Middle frontal gyrus (tissue), 1 donor: ENCODE data around the gene IQGAP3.

Experiments used
- DNase-seq: peaks from one replicate; pipeline ENCODE4 v3.0.0-alpha.2; 2015; ENCODE audit warnings: low spot score; ENCODE audit errors: extremely low spot score

Gene IQGAP3

GRCh38 chr1:156485984-156486383 lies 86.4 kb downstream of the IQGAP3 start:
- DNase-seq, result no peak

GRCh38 chr1:156484480-156485058 lies 87.8 kb downstream of the IQGAP3 start:
- DNase-seq, result no peak

GRCh38 chr1:156483397-156483796 lies 89.0 kb downstream of the IQGAP3 start:
- no peak for DNase-seq

GRCh38 chr1:156482276-156482675 lies 90.1 kb downstream of the IQGAP3 start:
- DNase-seq, result no peak

GRCh38 chr1:156481527-156481926 lies 90.8 kb downstream of the IQGAP3 start:
- no peak for DNase-seq

- DNase-seq, result no peak
Measured at GRCh38 chr1:156480411-156481192, 91.8 kb downstream of the IQGAP3 start.

- no peak for DNase-seq
Measured at GRCh38 chr1:156480016-156480370, 92.4 kb downstream of the IQGAP3 start.

- DNase-seq, result no peak
Measured at GRCh38 chr1:156479093-156480015, 93.0 kb downstream of the IQGAP3 start.

GRCh38 chr1:156478250-156478627 lies 94.1 kb downstream of the IQGAP3 start:
- no peak for DNase-seq

GRCh38 chr1:156477526-156478249 lies 94.7 kb downstream of the IQGAP3 start:
- DNase-seq, result no peak

GRCh38 chr1:156476501-156477298 lies 95.7 kb downstream of the IQGAP3 start:
- DNase-seq, result no peak

GRCh38 chr1:156475568-156476500 lies 96.5 kb downstream of the IQGAP3 start:
- DNase-seq, result peak; percentile 81
